OCI-LY3 (cell line): ENCODE measurements around the gene IFIT1.

Experiments
- H2AFZ ChIP-seq: fragments of 200-600, 300-600 bp; shearing (Covaris generic); 2 replicates; pipeline ENCODE4 v1.6.0; 2014; ENCODE audit warnings: antibody characterized with exemption, low read depth, low read length
- H3K27ac ChIP-seq: fragments of 200-600, 300-600 bp; sonication (generic); 2 replicates; pipeline ENCODE4 v1.5.1; 2014; ENCODE audit warnings: mild to moderate bottlenecking, low read length, moderate library complexity, mixed read lengths
- H3K27me3 ChIP-seq: fragments of 200-600, 300-600 bp; sonication (generic); 2 replicates; pipeline ENCODE4 v1.6.1; 2014; ENCODE audit warnings: low read depth, low read length, mixed read lengths
- H3K36me3 ChIP-seq: fragments of 200-600, 300-600 bp; sonication (generic); replicated peaks from 2 replicates; pipeline ENCODE3; 2014; ENCODE audit warnings: low read depth, low read length, mixed read lengths
- H3K4me1 ChIP-seq: fragments of 300-600, 200-600 bp; sonication (generic); 2 replicates; pipeline ENCODE4 v1.6.1; 2014; ENCODE audit warnings: low read length, mixed read lengths
- H3K4me2 ChIP-seq: fragments of 200-600, 300-600 bp; sonication (generic); 2 replicates; pipeline ENCODE4 v1.6.1; 2014; ENCODE audit warnings: low read length, mixed read lengths
- H3K4me3 ChIP-seq: fragments of 300-600, 200-600 bp; sonication (generic); 2 replicates; pipeline ENCODE4 v1.5.1; 2014; ENCODE audit warnings: antibody characterized with exemption, mild to moderate bottlenecking, low read length, moderate library complexity
- H3K79me2 ChIP-seq: fragments of 300-600, 200-600 bp; shearing (Covaris generic); 2 replicates; pipeline ENCODE4 v1.6.1; 2014; ENCODE audit warnings: mild to moderate bottlenecking, low read length, mixed read lengths
- H3K9ac ChIP-seq: fragments of 300-600, 200-600 bp; shearing (Covaris generic); 2 replicates; pipeline ENCODE4 v1.6.0; 2014; ENCODE audit warnings: mild to moderate bottlenecking, low read length, moderate library complexity
- H3K9me3 ChIP-seq: fragments of 200-600, 300-600 bp; shearing (Covaris generic); 2 replicates; pipeline ENCODE4 v1.6.1; 2014; ENCODE audit warnings: low read length, mixed read lengths; ENCODE audit not compliant: insufficient read depth
- H4K20me1 ChIP-seq: fragments of 200-600, 300-600 bp; sonication (generic); 2 replicates; pipeline ENCODE4 v1.6.1; 2016; ENCODE audit warnings: low read length, mixed read lengths; ENCODE audit not compliant: insufficient read depth
- CTCF ChIP-seq: fragments of 200-600, 300-600 bp; sonication (generic); IDR thresholded peaks from 2 replicates; pipeline ENCODE4 v1.5.1; 2014; ENCODE audit warnings: antibody characterized with exemption, low read length, low read depth
- EZH2phosphoT487 ChIP-seq: fragments of 200-600 bp; shearing (Covaris generic); IDR thresholded peaks from 2 replicates; pipeline ENCODE4 v1.6.1; 2018; ENCODE audit warnings: antibody characterized with exemption, mixed run types, low read depth

The IFIT1 gene

GRCh38 chr10:89391907-89392756 lies at the start of gene IFIT1:
TSS of gene IFIT1 (plus strand) at chr10:89392623. CDS start at chr10:89392713, 90 bp downstream.
- Histone ChIP-seq H3K4me3 (peak within 1 kb of the TSS; percentile 72), H3K9ac (peak within 1 kb of the TSS; percentile 37; the same call in 1 of the 2 replicates), H2AFZ (peak within 1 kb of the TSS; percentile 47; the same call in 1 of the 2 replicates)

GRCh38 chr10:89343089-89343767 lies 49.2 kb upstream of the IFIT1 start:
- H3K27me3 ChIP-seq, result no peaks in the 10 kb centered on the region
- H3K9me3 ChIP-seq, result no peaks in the 10 kb centered on the region
- H2AFZ ChIP-seq, result no peak overlapping the region
- no peaks in the 10 kb centered on the region; the same call in 1 of the 2 replicates for H3K4me1 ChIP-seq
- H3K4me2 ChIP-seq, result no peak overlapping the region
- H3K79me2 ChIP-seq, result no peaks in the 10 kb centered on the region
- no peaks in the 10 kb centered on the region for H3K36me3 ChIP-seq
- H3K4me3 ChIP-seq, result no peak overlapping the region
- no peaks in the 10 kb centered on the region for H4K20me1 ChIP-seq
- TF ChIP-seq CTCF (no peak), EZH2phosphoT487 (no peak)
- no peak overlapping the region for H3K27ac ChIP-seq
- no peak overlapping the region for H3K9ac ChIP-seq

More at GRCh38 chr10:89391907-89392756, at the start of gene IFIT1:
- H3K79me2 ChIP-seq, result no peaks in the 10 kb centered on the region
- no peak for TF ChIP-seq EZH2phosphoT487
- TF ChIP-seq CTCF, result no peak
- no peak within 1 kb of the TSS for H3K27ac ChIP-seq
- H3K36me3 ChIP-seq, result no peaks in the 10 kb centered on the region
- no peaks in the 10 kb centered on the region for H4K20me1 ChIP-seq
- H3K4me1 ChIP-seq, result peaks cover 12% of the 10 kb centered on the region
- H3K27me3 ChIP-seq, result no peaks in the 10 kb centered on the region
- no peaks in the 10 kb centered on the region for H3K9me3 ChIP-seq
- H3K4me2 ChIP-seq, result peak within 1 kb of the TSS; percentile 83

GRCh38 chr10:89344156-89344555 lies 48.3 kb upstream of the IFIT1 start:
- Histone ChIP-seq H3K4me3 (no peak overlapping the region), H3K27ac (no peak overlapping the region), H4K20me1 (no peaks in the 10 kb centered on the region), H3K36me3 (no peaks in the 10 kb centered on the region), H3K4me2 (no peak overlapping the region), H2AFZ (no peak overlapping the region), H3K9ac (no peak overlapping the region), H3K9me3 (no peaks in the 10 kb centered on the region), H3K79me2 (no peaks in the 10 kb centered on the region), H3K27me3 (no peaks in the 10 kb centered on the region), H3K4me1 (no peaks in the 10 kb centered on the region; the same call in 1 of the 2 replicates)
- TF ChIP-seq EZH2phosphoT487 (no peak), CTCF (no peak)

GRCh38 chr10:89345367-89346000 lies 46.9 kb upstream of the IFIT1 start:
- Histone ChIP-seq H3K4me3 (no peak overlapping the region), H3K27ac (no peak overlapping the region), H3K4me2 (no peak overlapping the region), H2AFZ (no peak overlapping the region), H3K9ac (no peak overlapping the region), H3K79me2 (no peaks in the 10 kb centered on the region), H3K9me3 (no peaks in the 10 kb centered on the region), H3K27me3 (no peaks in the 10 kb centered on the region), H3K36me3 (no peaks in the 10 kb centered on the region), H4K20me1 (no peaks in the 10 kb centered on the region), H3K4me1 (peaks cover 9% of the 10 kb centered on the region)
- TF ChIP-seq CTCF (no peak), EZH2phosphoT487 (no peak)
